HepG2 (cell line): ENCODE data around the gene IGFN1. TPM values are rescaled to one million over a fixed set of nuclear protein-coding genes. Genes with fewer than 3 reads are reported as not detected.

ENCODE experiments used
- ATAC-seq: fragments of 200-7000 bp; cut with Tn5 transposase; 3 replicates; pipeline ENCODE4 v1.9.1; 2020; ENCODE audit warnings: mild to moderate bottlenecking, moderate library complexity
- BruUV-seq: library from RNA; stranded (reverse); fragments of 400-500 nt; replicated peaks from 2 replicates; lab custom pipeline; 2021; lab: Mats Ljungman, UMichigan
- CTCF ChIA-PET: fragments of 300-600 bp; formaldehyde crosslinking; extraction: SDS; loops from one replicate; lab custom pipeline; 2021; ENCODE audit warnings: low total read pairs, inconsistent platforms, low intra/inter-chr PET ratio; lab: Yijun Ruan, JAX
- POLR2A ChIA-PET: fragments of 350-600 bp; sonication (Branson Sonifier 250); formaldehyde crosslinking; loops from one replicate; lab custom pipeline; 2020; ENCODE audit warnings: antibody characterized with exemption, inconsistent platforms; lab: Yijun Ruan, JAX
- DNase-seq: peaks from one replicate; pipeline ENCODE4 v3.0.0-alpha.2; 2015; ENCODE audit warnings: low spot score
- FAIRE-seq: peaks from 3 replicates; lab custom pipeline; 2011; peaks lifted over from hg19 to GRCh38; lab: Jason Lieb, UNC
- H2AFZ ChIP-seq: one replicate; pipeline ENCODE4 v1.6.1; 2011; ENCODE audit warnings: low read length, inconsistent platforms
- H3K27ac ChIP-seq: fragments of 300-600 bp; 3 replicates; pipeline ENCODE4 v1.8.0; 2011; ENCODE audit warnings: mixed run types, mild to moderate bottlenecking, mixed read lengths, low read length, inconsistent platforms; ENCODE audit not compliant: insufficient read depth; ENCODE audit errors: extremely low read length
- H3K27me3 ChIP-seq, 2 experiments: fragments of 200-600 bp in 1 of 2; 2 replicates in 1 of 2; 3 replicates in 1 of 2; pipeline versions ENCODE4 v1.6.0 to v1.8.0; 2011; ENCODE audit warnings: low read length in 2 of 2, mild to moderate bottlenecking in 2 of 2, moderate library complexity in 2 of 2, inconsistent platforms in 1 of 2; ENCODE audit not compliant: insufficient read depth in 2 of 2, control insufficient read depth in 1 of 2
- H3K36me3 ChIP-seq, 2 experiments: fragments of 200-600 bp in 1 of 2; replicated peaks in 1 of 2; 2 replicates in 1 of 2; 3 replicates in 1 of 2; pipeline versions ENCODE4 v1.5.1 to v1.8.0; 2011; ENCODE audit warnings: low read length in 2 of 2, inconsistent platforms in 1 of 2; ENCODE audit not compliant: insufficient read depth in 2 of 2, control insufficient read depth in 1 of 2
- H3K4me1 ChIP-seq: 2 replicates; pipeline ENCODE4 v1.5.1; 2012; ENCODE audit warnings: low read length, inconsistent platforms; ENCODE audit not compliant: insufficient read depth
- H3K4me2 ChIP-seq: 2 replicates; pipeline ENCODE4 v1.6.0; 2011; ENCODE audit warnings: low read depth, low read length, inconsistent platforms
- H3K4me3 ChIP-seq, 3 experiments: fragments of 200-600 bp in 1 of 3; sonication (generic), shearing (Covaris generic) in 1 of 3; replicated peaks in 1 of 3; 2 replicates each; pipeline ENCODE4 v1.5.1; 2011 to 2016; ENCODE audit warnings: low read length in 3 of 3, inconsistent platforms in 2 of 3, low read depth in 2 of 3, mild to moderate bottlenecking in 2 of 3, control low read depth in 1 of 3, mixed read lengths in 1 of 3; ENCODE audit not compliant: insufficient read depth in 1 of 3
- H3K79me2 ChIP-seq: one replicate; pipeline ENCODE4 v1.6.1; 2011; ENCODE audit warnings: low read length, inconsistent platforms; ENCODE audit not compliant: insufficient read depth
- H3K9ac ChIP-seq: 2 replicates; pipeline ENCODE4 v1.6.0; 2011; ENCODE audit warnings: mild to moderate bottlenecking, low read depth, low read length, inconsistent platforms; ENCODE audit not compliant: insufficient read depth
- H3K9me3 ChIP-seq: 2 replicates; pipeline ENCODE4 v1.5.1; 2012; ENCODE audit warnings: mild to moderate bottlenecking, low read length
- H4K20me1 ChIP-seq: 2 replicates; pipeline ENCODE4 v1.6.0; 2011; ENCODE audit warnings: inconsistent platforms, mild to moderate bottlenecking, low read length, moderate library complexity; ENCODE audit not compliant: insufficient read depth
- ARID3A ChIP-seq: IDR thresholded peaks from 2 replicates; pipeline ENCODE4 v1.6.1; 2012; ENCODE audit warnings: low read depth, low read length, improper control_type of control experiment
- BORCS8-MEF2B ChIP-seq: sonication (generic); formaldehyde crosslinking; IDR thresholded peaks from 2 replicates; pipeline ENCODE4 v1.8.0; 2022; ENCODE audit warnings: mild to moderate bottlenecking, missing genetic modification reagents
- HES4 ChIP-seq: sonication (generic); formaldehyde crosslinking; IDR thresholded peaks from 2 replicates; pipeline ENCODE4 v1.9.0; 2021; ENCODE audit warnings: mild to moderate bottlenecking, missing genetic modification reagents, borderline replicate concordance
- HINFP ChIP-seq: sonication (generic); formaldehyde crosslinking; IDR thresholded peaks from 2 replicates; pipeline ENCODE4 v1.4.0; 2020; ENCODE audit warnings: low read depth, mild to moderate bottlenecking, missing genetic modification reagents
- HMG20A ChIP-seq: IDR thresholded peaks from 2 replicates; pipeline ENCODE4 v1.6.1; 2016; ENCODE audit warnings: borderline replicate concordance
- HNF1A ChIP-seq, 2 experiments: sonication (generic) in 1 of 2; formaldehyde crosslinking in 1 of 2; IDR thresholded peaks; 2 replicates each; pipeline versions ENCODE4 v1.4.0 to v1.6.1; 2016 to 2020; ENCODE audit warnings: borderline replicate concordance in 1 of 2, low read depth in 1 of 2, mild to moderate bottlenecking in 1 of 2, missing genetic modification reagents in 1 of 2
- KLF13 ChIP-seq: sonication (generic); formaldehyde crosslinking; IDR thresholded peaks from 2 replicates; pipeline ENCODE4 v1.4.0; 2020; ENCODE audit warnings: mild to moderate bottlenecking, missing genetic modification reagents
- LCORL ChIP-seq, 2 experiments: fragments of 450-650 bp in 1 of 2; sonication (generic) in 1 of 2; formaldehyde crosslinking in 1 of 2; IDR thresholded peaks; 2 replicates each; pipeline versions ENCODE4 v1.5.0 to v1.6.1; 2017 to 2020; ENCODE audit warnings: antibody characterized with exemption in 1 of 2, missing genetic modification reagents in 1 of 2
- POGK ChIP-seq: sonication (generic); formaldehyde crosslinking; conservative IDR thresholded peaks from 2 replicates; pipeline ENCODE4 v1.8.0; 2022; ENCODE audit warnings: mild to moderate bottlenecking, moderate library complexity, missing genetic modification reagents
- ZNF230 ChIP-seq: sonication (generic); formaldehyde crosslinking; IDR thresholded peaks from 2 replicates; pipeline ENCODE4 v1.4.0; 2020; ENCODE audit warnings: mild to moderate bottlenecking, missing genetic modification reagents
- WGBS: methylation state at CpG from one replicate; pipeline ENCODE4 v1.1.6; 2017; ENCODE audit warnings: low lambda C conversion rate; 5-methylcytosine and 5-hydroxymethylcytosine counted together
- in situ Hi-C: cut with HindIII; loops from 2 replicates; pipeline ENCODE4 v1.10.0; 2017; ENCODE audit warnings: low pct_unique_long_range_greater_than_20kb; ENCODE audit not compliant: extremely low pct_ligation_motif_present
- intact Hi-C: fragments of 100-400 bp; cut with micrococcal nuclease; formaldehyde crosslinking; loops from one replicate; pipeline ENCODE4 v1.10.0; 2022; ENCODE audit not compliant: unreplicated experiment
- polyA plus RNA-seq, 8 experiments: library from polyadenylated mRNA; depleted of rRNA in 3 of 8; stranded (reverse) in 7 of 8; unstranded in 1 of 8; fragments of >200 nt; fragmentation: Illumina TruSeq in 4 of 8; extraction: Trizol in 4 of 8; gene quantifications; 2 replicates each; pipeline versions ENCODE4 v1.2.1 to v1.2.3, GENCODE V29; 2011 to 2016; ENCODE audit warnings: low read depth in 4 of 8, missing spikeins in 1 of 8, mixed read lengths in 1 of 8; ENCODE audit not compliant: insufficient read depth in 1 of 8
- total RNA-seq, 5 experiments: library from RNA; depleted of rRNA; stranded (reverse); fragments of >200 nt; fragmentation: Illumina TruSeq; extraction: Trizol; gene quantifications; 2 replicates each; pipeline ENCODE4 v1.2.3, GENCODE V29; 2016; ENCODE audit warnings: low read depth in 1 of 5

The IGFN1 gene
- total and polyA plus RNA-seq, 2 of the 13 experiments (the other 11 are each of a cell fraction or from before 2014, with no cell fraction given) = 0.04 to 0.05 TPM

DNA sequence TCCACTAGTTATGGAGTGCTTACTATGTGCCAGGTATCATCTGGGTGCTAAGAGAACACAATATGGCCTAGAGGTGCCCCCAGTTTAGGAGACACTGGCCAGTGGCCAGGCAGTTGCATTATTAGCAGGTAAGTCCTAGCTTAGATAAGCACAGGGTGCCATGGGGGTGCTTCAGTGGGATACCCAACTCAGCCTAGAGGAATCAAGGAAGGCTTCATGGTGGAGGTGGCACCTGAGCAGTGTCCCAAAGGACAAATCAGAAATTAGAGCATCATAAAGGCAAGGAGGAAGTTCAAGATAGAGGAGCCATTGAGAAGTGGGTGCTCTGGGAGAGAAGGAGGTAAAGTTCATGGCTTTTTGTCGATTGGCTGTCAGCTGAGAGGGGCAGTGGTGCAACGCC, 60.8 kb downstream of the IGFN1 start (continued):
- TF ChIP-seq HINFP = no peak
- TF ChIP-seq KLF13 (CRISPR knock-in tag) = no peak
- TF ChIP-seq ZNF230 (CRISPR knock-in tag) = no peak
- TF ChIP-seq, all 625 proteins: peak for 0

- H3K36me3 ChIP-seq = no peaks in the 10 kb centered on the region
- no peaks in the 10 kb centered on the region for H3K79me2 ChIP-seq
- H3K9me3 ChIP-seq = no peaks in the 10 kb centered on the region
- no peak overlapping the region for H3K4me2 ChIP-seq
- H3K4me1 ChIP-seq = no peaks in the 10 kb centered on the region
- BruUV-seq = no TSS peak
- no peak overlapping the region for H3K27ac ChIP-seq
- no peaks in the 10 kb centered on the region; the same call in 1 of the 2 replicates for H4K20me1 ChIP-seq
- FAIRE-seq (no peak), ATAC-seq (no peak), DNase-seq (no peak)
- in situ Hi-C loops (no loop called here), intact Hi-C loops (no loop called here)
- CTCF ChIA-PET = interaction anchor here (1.1 kb wide), 1 partner anchor 110 kb away, joined by 3 read pairs; no protein-coding TSS in a partner anchor
- WGBS = 7% methylated on average over 7 of the region's 11 CpGs
- no peak overlapping the region for H3K9ac ChIP-seq
- H3K4me3 ChIP-seq = no peak overlapping the region
- POLR2A ChIA-PET = no interaction called here
- peaks cover 3 to 7% of the 10 kb centered on the region in 2 experiments; a peak in 4 of 5 replicates for H3K27me3 ChIP-seq
- H2AFZ ChIP-seq = no peak overlapping the region
- TF ChIP-seq POGK (CRISPR knock-in tag) (no peak), LCORL (IDR thresholded peaks at IDR 0.05) (no peak), LCORL (CRISPR knock-in tag; IDR thresholded peaks at IDR 0.05) (no peak), HMG20A (CRISPR knock-in tag) (no peak), HNF1A (IDR thresholded peaks at IDR 0.05; ENCODE audit: low read depth) (no peak), HNF1A (CRISPR knock-in tag; IDR thresholded peaks at IDR 0.05; ENCODE audit: borderline replicate concordance) (no peak), HES4 (CRISPR knock-in tag) (no peak), ARID3A (no peak), BORCS8-MEF2B (no peak)
These were observed 61.3 kb downstream of the IGFN1 start for GRCh38 chr1:201251851-201252430.
